ENCODE results near the gene EEFSEC.

The EEFSEC gene

GRCh38 chr3:128390867-128391266, 237.6 kb downstream of the EEFSEC start:
- no peak overlapping the region for H2AFZ ChIP-seq (ENCODE audit: low read depth, low read length)
- H3K4me3 ChIP-seq (ENCODE audit: low read length) = no peak overlapping the region
- no peaks in the 10 kb centered on the region for H3K36me3 ChIP-seq (replicated peaks; ENCODE audit: low read depth, low read length)
- no peaks in the 10 kb centered on the region for H3K4me1 ChIP-seq (ENCODE audit: low read length)
- no peaks in the 10 kb centered on the region for H3K79me2 ChIP-seq (ENCODE audit: low read length)
- H3K9me3 ChIP-seq (ENCODE audit: insufficient read depth, low read length) = no peaks in the 10 kb centered on the region
- no peaks in the 10 kb centered on the region for H4K20me1 ChIP-seq (ENCODE audit: insufficient read depth, low read length)
- H3K9ac ChIP-seq (ENCODE audit: low read length) = no peak overlapping the region
- no peak overlapping the region for H3K27ac ChIP-seq (ENCODE audit: low read length)
- no peak overlapping the region for H3K4me2 ChIP-seq (ENCODE audit: low read length)
- TF ChIP-seq, protein P1, sequence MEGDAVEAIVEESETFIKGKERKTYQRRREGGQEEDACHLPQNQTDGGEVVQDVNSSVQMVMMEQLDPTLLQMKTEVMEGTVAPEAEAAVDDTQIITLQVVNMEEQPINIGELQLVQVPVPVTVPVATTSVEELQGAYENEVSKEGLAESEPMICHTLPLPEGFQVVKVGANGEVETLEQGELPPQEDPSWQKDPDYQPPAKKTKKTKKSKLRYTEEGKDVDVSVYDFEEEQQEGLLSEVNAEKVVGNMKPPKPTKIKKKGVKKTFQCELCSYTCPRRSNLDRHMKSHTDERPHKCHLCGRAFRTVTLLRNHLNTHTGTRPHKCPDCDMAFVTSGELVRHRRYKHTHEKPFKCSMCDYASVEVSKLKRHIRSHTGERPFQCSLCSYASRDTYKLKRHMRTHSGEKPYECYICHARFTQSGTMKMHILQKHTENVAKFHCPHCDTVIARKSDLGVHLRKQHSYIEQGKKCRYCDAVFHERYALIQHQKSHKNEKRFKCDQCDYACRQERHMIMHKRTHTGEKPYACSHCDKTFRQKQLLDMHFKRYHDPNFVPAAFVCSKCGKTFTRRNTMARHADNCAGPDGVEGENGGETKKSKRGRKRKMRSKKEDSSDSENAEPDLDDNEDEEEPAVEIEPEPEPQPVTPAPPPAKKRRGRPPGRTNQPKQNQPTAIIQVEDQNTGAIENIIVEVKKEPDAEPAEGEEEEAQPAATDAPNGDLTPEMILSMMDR (IDR thresholded peaks at IDR 0.05; ENCODE audit: low read depth, low read length) = no peak
- no peak for TF ChIP-seq EZH2phosphoT487 (IDR thresholded peaks at IDR 0.05; ENCODE audit: low read depth)
- H3K27me3 ChIP-seq (ENCODE audit: low read depth, low read length) = no peaks in the 10 kb centered on the region

DNA sequence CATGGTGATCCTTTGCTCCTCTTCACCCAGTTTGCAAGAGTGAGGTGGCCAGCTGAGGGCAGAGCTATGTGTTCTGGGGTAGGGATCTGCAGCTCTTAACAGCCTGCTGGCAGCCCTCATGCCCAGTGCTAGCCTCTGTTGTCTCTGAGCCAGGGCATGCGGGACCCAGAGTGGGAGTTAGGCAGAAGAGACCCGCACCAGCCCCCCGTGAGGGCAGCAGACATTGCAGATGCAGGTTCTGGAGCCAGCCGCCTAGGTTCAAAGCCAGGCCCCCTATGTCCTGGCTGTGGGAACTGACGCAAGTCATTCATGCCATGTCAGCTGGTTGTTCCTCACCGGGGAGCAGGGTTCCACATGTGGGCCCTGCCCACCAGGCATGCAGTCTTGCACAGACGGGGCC, 238.7 kb downstream of the EEFSEC start:
- H3K9me3 ChIP-seq (ENCODE audit: insufficient read depth, low read length) = no peaks in the 10 kb centered on the region
- no peak overlapping the region for H3K9ac ChIP-seq (ENCODE audit: low read length)
- no peak overlapping the region for H2AFZ ChIP-seq (ENCODE audit: low read depth, low read length)
- TF ChIP-seq, protein P1 (IDR thresholded peaks at IDR 0.05; ENCODE audit: low read depth, low read length) = no peak
- no peak for TF ChIP-seq EZH2phosphoT487 (IDR thresholded peaks at IDR 0.05; ENCODE audit: low read depth)
- no peaks in the 10 kb centered on the region for H4K20me1 ChIP-seq (ENCODE audit: insufficient read depth, low read length)
- H3K4me1 ChIP-seq (ENCODE audit: low read length) = no peaks in the 10 kb centered on the region
- H3K4me3 ChIP-seq (ENCODE audit: low read length) = no peak overlapping the region
- no peak overlapping the region for H3K4me2 ChIP-seq (ENCODE audit: low read length)
- no peaks in the 10 kb centered on the region for H3K36me3 ChIP-seq (replicated peaks; ENCODE audit: low read depth, low read length)
- H3K27ac ChIP-seq (ENCODE audit: low read length) = no peak overlapping the region
- no peaks in the 10 kb centered on the region for H3K79me2 ChIP-seq (ENCODE audit: low read length)
- no peaks in the 10 kb centered on the region for H3K27me3 ChIP-seq (ENCODE audit: low read depth, low read length)

DNA sequence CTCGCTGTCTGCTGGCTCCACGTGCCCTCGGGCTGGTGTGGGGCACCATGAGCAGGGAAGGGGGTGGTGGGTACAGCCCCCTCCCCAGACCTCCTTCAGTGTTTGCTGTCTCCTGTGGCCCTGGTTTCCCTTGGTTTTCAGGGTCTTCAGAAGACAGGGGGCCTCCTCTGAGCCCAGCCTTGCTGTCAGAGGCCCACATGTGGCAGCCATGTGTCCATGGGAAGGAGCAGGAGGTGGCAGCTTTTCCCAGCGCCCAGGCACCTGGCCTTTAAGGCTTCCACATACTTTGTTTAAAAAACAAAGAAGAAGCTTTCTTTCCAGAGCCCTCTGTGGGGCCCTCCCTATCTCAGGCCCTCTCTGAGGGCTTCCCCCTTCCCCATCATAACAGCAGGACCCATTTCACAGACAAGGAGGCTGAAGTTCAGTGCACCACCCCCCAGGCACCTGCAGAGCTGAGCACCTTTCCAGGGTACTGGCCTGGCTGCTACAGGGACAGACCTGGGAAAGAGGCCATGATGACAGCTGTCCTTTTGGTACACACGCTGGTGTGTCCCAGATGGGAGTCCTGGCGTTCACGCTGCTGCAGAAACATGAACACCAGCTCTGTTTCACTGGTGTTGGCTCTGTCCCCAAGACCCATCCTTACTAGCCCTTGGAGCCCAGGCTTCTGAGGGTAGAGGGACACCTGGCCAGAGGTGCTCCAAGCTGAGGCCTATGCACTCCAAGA, 239.7 kb downstream of the EEFSEC start:
- H3K9me3 ChIP-seq (ENCODE audit: insufficient read depth, low read length) = no peaks in the 10 kb centered on the region
- H3K27me3 ChIP-seq (ENCODE audit: low read depth, low read length) = no peaks in the 10 kb centered on the region
- H3K79me2 ChIP-seq (ENCODE audit: low read length) = no peaks in the 10 kb centered on the region
- no peak for TF ChIP-seq EZH2phosphoT487 (IDR thresholded peaks at IDR 0.05; ENCODE audit: low read depth)
- TF ChIP-seq, protein P1 (IDR thresholded peaks at IDR 0.05; ENCODE audit: low read depth, low read length) = no peak
- no peak overlapping the region for H3K4me3 ChIP-seq (ENCODE audit: low read length)
- H3K4me2 ChIP-seq (ENCODE audit: low read length) = no peak overlapping the region
- H3K4me1 ChIP-seq (ENCODE audit: low read length) = no peaks in the 10 kb centered on the region
- no peak overlapping the region for H3K9ac ChIP-seq (ENCODE audit: low read length)
- H2AFZ ChIP-seq (ENCODE audit: low read depth, low read length) = no peak overlapping the region
- no peaks in the 10 kb centered on the region for H3K36me3 ChIP-seq (replicated peaks; ENCODE audit: low read depth, low read length)
- H4K20me1 ChIP-seq (ENCODE audit: insufficient read depth, low read length) = no peaks in the 10 kb centered on the region
- H3K27ac ChIP-seq (ENCODE audit: low read length) = no peak overlapping the region

GRCh38 chr3:128394033-128394432, 240.8 kb downstream of the EEFSEC start:
- Histone ChIP-seq H3K4me3 (ENCODE audit: low read length) (no peak overlapping the region), H3K36me3 (replicated peaks; ENCODE audit: low read depth, low read length) (no peaks in the 10 kb centered on the region), H3K9me3 (ENCODE audit: insufficient read depth, low read length) (no peaks in the 10 kb centered on the region), H3K4me1 (ENCODE audit: low read length) (no peaks in the 10 kb centered on the region), H3K4me2 (ENCODE audit: low read length) (no peak overlapping the region), H2AFZ (ENCODE audit: low read depth, low read length) (no peak overlapping the region), H3K27me3 (ENCODE audit: low read depth, low read length) (no peaks in the 10 kb centered on the region), H3K27ac (ENCODE audit: low read length) (no peak overlapping the region), H4K20me1 (ENCODE audit: insufficient read depth, low read length) (no peaks in the 10 kb centered on the region), H3K79me2 (ENCODE audit: low read length) (no peaks in the 10 kb centered on the region), H3K9ac (ENCODE audit: low read length) (no peak overlapping the region)
- TF ChIP-seq, protein P1 (IDR thresholded peaks at IDR 0.05; ENCODE audit: low read depth, low read length) = no peak
- TF ChIP-seq EZH2phosphoT487 (IDR thresholded peaks at IDR 0.05; ENCODE audit: low read depth) = no peak

All from OCI-LY3 (cell line).